Endothelial cell (in vitro differentiated cells): ENCODE data around the gene GMPR. TPM values are rescaled to one million over a fixed set of nuclear protein-coding genes. Genes with fewer than 3 reads are reported as not detected.
A peak's percentile ranks its signal among the peaks of the same experiment; 100 is the strongest.

Experiments
- DNase-seq: peaks from one replicate; pipeline ENCODE4 v3.0.0; 2021; ENCODE audit warnings: low spot score
- H3K27ac Mint-ChIP-seq: one replicate; pipeline ENCODE4 v1.8.0; 2021; ENCODE audit warnings: mixed read lengths, inconsistent platforms; ENCODE audit not compliant: unreplicated experiment
- H3K27me3 Mint-ChIP-seq: one replicate; pipeline ENCODE4 v1.8.0; 2021; ENCODE audit warnings: mild to moderate bottlenecking, moderate library complexity, mixed read lengths, inconsistent platforms; ENCODE audit not compliant: unreplicated experiment
- H3K36me3 Mint-ChIP-seq: one replicate; pipeline ENCODE4 v1.8.0; 2021; ENCODE audit warnings: mild to moderate bottlenecking, low read depth, mixed read lengths, inconsistent platforms; ENCODE audit not compliant: unreplicated experiment
- H3K4me1 Mint-ChIP-seq: one replicate; pipeline ENCODE4 v1.8.0; 2021; ENCODE audit warnings: mild to moderate bottlenecking, mixed read lengths, inconsistent platforms; ENCODE audit not compliant: unreplicated experiment
- H3K4me3 Mint-ChIP-seq: one replicate; pipeline ENCODE4 v1.8.0; 2021; ENCODE audit warnings: mild to moderate bottlenecking, mixed read lengths, inconsistent platforms; ENCODE audit not compliant: unreplicated experiment
- H3K9me3 Mint-ChIP-seq: one replicate; pipeline ENCODE4 v1.8.0; 2021; ENCODE audit warnings: mixed read lengths, inconsistent platforms; ENCODE audit not compliant: unreplicated experiment
- total RNA-seq: library from RNA; stranded (reverse); fragmentation: NEBNext Ultra II Directional; extraction: Animal tissue kit (Norgen Biotek cat#: 25700); gene quantifications from one replicate; pipeline ENCODE4 v1.2.1, GENCODE V29; 2021; ENCODE audit not compliant: unreplicated experiment
- TF ChIP-seq, protein P1 (sequence below): fragments of 200-600 bp; sonication (generic); IDR thresholded peaks from one replicate; pipeline ENCODE4 v1.5.0; 2021; ENCODE audit warnings: antibody characterized with exemption; ENCODE audit not compliant: unreplicated experiment

GMPR gene
- total RNA-seq, 1 donor from 2014 or later = 1.8 TPM

DNA sequence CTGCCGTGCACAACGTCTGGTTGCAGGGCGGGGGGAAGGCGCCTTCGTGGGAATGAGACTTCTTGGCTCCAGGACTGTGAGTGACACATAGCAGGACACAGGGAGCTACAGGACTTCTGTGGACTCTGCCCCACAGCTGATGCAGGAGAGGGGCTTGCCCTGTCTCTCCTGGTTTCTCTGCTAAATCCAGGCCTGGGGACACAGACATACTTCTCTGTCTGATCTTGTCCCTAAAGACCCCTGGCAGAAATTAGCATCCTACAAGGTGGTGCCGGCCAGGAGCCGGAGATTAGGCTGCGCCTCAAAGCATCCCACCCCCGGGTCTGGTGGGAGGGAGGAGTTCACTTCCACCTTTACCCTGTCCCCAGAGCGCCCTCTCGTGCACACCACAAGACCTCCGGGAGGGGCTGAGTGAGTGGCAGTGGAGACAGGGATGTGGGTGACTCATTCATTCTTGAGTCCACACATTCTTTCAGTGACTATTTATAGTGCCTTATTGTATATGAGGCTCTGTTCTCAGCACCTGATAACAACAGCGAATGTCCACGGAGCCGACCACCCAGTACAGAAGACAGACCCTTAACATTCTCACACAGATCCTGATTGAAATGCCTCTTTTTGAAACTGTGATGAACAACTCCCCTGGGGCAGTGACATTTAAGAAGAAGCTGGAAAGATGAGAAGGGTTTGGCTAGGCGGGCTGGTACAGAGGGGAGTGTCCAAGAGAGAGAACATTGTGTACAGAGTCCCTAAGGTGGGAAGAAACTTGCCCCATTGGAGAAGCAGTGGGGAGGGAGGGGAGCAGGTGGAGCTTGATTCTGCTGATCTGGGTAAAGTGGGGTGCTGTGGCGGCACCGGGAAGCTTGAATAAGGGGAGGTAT lies 39.0 kb downstream of the GMPR start:
- peak overlapping the region; percentile 4 for H3K4me3 Mint-ChIP-seq
- no peaks in the 10 kb centered on the region for H3K9me3 Mint-ChIP-seq
- TF ChIP-seq, protein P1, sequence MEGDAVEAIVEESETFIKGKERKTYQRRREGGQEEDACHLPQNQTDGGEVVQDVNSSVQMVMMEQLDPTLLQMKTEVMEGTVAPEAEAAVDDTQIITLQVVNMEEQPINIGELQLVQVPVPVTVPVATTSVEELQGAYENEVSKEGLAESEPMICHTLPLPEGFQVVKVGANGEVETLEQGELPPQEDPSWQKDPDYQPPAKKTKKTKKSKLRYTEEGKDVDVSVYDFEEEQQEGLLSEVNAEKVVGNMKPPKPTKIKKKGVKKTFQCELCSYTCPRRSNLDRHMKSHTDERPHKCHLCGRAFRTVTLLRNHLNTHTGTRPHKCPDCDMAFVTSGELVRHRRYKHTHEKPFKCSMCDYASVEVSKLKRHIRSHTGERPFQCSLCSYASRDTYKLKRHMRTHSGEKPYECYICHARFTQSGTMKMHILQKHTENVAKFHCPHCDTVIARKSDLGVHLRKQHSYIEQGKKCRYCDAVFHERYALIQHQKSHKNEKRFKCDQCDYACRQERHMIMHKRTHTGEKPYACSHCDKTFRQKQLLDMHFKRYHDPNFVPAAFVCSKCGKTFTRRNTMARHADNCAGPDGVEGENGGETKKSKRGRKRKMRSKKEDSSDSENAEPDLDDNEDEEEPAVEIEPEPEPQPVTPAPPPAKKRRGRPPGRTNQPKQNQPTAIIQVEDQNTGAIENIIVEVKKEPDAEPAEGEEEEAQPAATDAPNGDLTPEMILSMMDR = peak; percentile 25
- no peaks in the 10 kb centered on the region for H3K36me3 Mint-ChIP-seq
- peak overlapping the region; percentile 14 for H3K27ac Mint-ChIP-seq
- peaks cover 9% of the 10 kb centered on the region for H3K27me3 Mint-ChIP-seq
- peak; percentile 66 for DNase-seq
- H3K4me1 Mint-ChIP-seq = peaks cover 29% of the 10 kb centered on the region

DNA sequence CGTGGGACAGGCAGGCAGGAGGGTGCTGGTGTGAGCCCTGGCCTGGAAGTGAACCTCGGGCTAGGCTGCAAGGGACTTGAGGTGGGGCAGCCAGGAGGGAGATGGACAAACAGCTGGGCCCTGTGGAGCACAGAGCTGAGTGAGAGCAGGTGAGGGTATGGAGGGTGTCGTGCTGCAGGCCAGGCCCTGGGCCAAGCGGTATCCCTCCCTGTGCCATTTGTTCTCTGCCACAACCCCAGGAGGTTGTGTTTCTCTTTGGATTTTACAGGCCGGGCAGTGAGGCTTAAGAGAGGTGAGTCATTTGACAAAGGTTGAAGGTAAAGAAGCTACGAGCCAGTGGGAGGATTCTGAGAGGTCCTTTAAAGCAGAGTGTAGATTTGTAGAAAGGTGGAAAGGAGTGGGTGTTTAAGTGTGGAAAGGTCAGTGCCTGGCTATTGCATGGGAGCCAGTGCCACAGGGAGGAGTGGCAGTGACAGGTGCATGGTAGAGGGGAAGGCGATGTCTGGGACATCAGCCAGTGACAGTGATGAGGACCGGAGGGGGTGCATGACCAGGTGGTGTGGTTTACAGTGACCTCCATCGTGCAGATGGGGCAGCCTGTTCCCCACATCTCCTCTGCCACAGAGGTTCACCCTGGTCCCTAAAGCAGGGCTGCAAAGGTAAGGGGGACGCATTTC lies 39.8 kb downstream of the GMPR start:
- Mint-ChIP-seq H3K36me3 (no peaks in the 10 kb centered on the region), H3K9me3 (no peaks in the 10 kb centered on the region), H3K4me1 (peaks cover 29% of the 10 kb centered on the region), H3K27ac (peak overlapping the region; percentile 79), H3K27me3 (peaks cover 9% of the 10 kb centered on the region), H3K4me3 (peak overlapping the region; percentile 4)
- no peak for DNase-seq
- TF ChIP-seq, protein P1 = no peak

DNA sequence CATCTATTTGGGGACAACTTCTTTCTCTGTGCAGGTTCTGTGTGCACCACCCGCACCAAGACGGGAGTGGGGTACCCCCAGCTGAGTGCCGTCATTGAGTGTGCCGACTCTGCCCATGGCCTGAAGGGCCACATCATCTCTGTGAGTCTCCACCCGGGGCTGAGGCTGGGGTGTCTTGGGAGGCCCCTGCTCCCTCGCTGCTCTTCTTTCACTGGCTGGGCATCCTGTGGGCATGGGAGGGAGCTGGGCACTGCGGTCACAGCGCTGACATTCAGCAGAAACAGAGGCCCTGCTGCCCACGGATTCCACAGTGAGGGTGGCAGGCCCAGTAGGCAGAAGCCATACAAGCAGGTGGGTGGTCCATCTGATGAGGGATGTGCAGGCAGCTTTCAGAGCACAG lies 40.4 kb downstream of the GMPR start:
- DNase-seq = no peak
- H3K9me3 Mint-ChIP-seq = no peaks in the 10 kb centered on the region
- H3K27ac Mint-ChIP-seq = no peak overlapping the region
- H3K27me3 Mint-ChIP-seq = peaks cover 9% of the 10 kb centered on the region
- H3K4me3 Mint-ChIP-seq = no peak overlapping the region
- no peaks in the 10 kb centered on the region for H3K36me3 Mint-ChIP-seq
- TF ChIP-seq, protein P1 = no peak
- peaks cover 29% of the 10 kb centered on the region for H3K4me1 Mint-ChIP-seq

DNA sequence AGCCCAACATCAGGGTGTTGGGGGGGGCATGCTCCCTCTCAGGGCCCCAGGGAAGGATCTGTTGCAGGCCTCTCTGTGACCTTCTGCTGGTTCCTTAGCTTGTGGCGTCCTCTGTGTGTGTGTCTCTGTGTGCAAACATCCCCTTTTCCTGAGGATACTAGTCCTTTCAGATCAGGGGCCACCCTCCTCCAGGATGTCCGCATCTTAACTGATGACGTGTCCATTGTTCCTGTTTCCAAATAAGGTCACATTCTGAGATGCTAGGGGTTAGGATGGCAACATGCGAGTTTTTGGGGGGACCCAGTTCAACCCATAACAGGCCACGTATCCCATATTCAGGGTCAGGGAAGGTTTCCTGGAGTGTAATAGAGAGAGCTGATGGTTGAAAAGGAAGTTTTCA lies 40.9 kb downstream of the GMPR start:
- H3K36me3 Mint-ChIP-seq = no peaks in the 10 kb centered on the region
- H3K27ac Mint-ChIP-seq = peak overlapping the region; percentile 77
- H3K27me3 Mint-ChIP-seq = peaks cover 9% of the 10 kb centered on the region
- TF ChIP-seq, protein P1 = no peak
- DNase-seq = no peak
- H3K9me3 Mint-ChIP-seq = no peaks in the 10 kb centered on the region
- H3K4me3 Mint-ChIP-seq = no peak overlapping the region
- peaks cover 29% of the 10 kb centered on the region for H3K4me1 Mint-ChIP-seq

DNA sequence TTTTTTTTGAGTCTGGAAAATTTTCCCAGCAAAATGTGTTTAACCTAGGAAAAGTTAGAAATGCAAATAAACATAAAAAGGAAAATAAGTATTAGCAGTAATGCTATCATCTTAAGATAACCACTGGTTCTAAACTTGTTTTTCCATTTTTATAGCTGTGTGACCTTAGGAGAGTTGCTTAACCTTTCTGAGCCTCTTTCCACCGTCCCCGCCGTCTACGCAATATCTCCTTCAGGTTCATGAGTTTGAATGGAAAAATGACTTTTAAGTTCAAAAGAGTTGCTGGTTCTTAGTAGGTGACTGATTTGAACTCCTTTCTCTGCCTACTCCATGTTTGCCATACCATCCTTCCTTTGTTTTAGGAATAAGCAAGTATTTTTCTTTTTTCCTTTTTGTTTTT lies 44.0 kb downstream of the GMPR start:
- TF ChIP-seq, protein P1 = no peak
- H3K36me3 Mint-ChIP-seq = no peaks in the 10 kb centered on the region
- H3K4me1 Mint-ChIP-seq = peaks cover 22% of the 10 kb centered on the region
- no peak overlapping the region for H3K4me3 Mint-ChIP-seq
- H3K27me3 Mint-ChIP-seq = peaks cover 9% of the 10 kb centered on the region
- no peaks in the 10 kb centered on the region for H3K9me3 Mint-ChIP-seq
- no peak overlapping the region for H3K27ac Mint-ChIP-seq
- DNase-seq = no peak
